ENCODE results near the gene PTK6. TPM values are rescaled to one million over a fixed set of nuclear protein-coding genes. Genes with fewer than 3 reads are reported as not detected.

Gene PTK6
- polyA plus RNA-seq, 2 of the 4 experiments (the other 2 are of a cell fraction) = 1.2 to 2.0 TPM

- Histone ChIP-seq H3K4me1 (no peaks in the 10 kb centered on the region), H3K4me2 (no peak overlapping the region), H3K4me3 (no peak overlapping the region), H3K27ac (no peak overlapping the region), H3K9me3 (no peaks in the 10 kb centered on the region)
- TF ChIP-seq CHD2 (IDR thresholded peaks at IDR 0.05; ENCODE audit: low read length, partially characterized antibody) (no peak), SREBF2 (IDR thresholded peaks at IDR 0.05) (no peak), TFCP2L1 (CRISPR knock-in tag; IDR thresholded peaks at IDR 0.05) (no peak), HOXB5 (CRISPR knock-in tag; IDR thresholded peaks at IDR 0.05) (no peak), REST (IDR thresholded peaks at IDR 0.05) (no peak), POLR2AphosphoS2 (conservative IDR thresholded peaks at IDR 0.05; ENCODE audit: low read length) (no peak), ELK1 (IDR thresholded peaks at IDR 0.05; ENCODE audit: low read depth, low read length) (no peak), CBX8 (IDR thresholded peaks at IDR 0.05) (no peak)
- TF ChIP-seq, protein P1, sequence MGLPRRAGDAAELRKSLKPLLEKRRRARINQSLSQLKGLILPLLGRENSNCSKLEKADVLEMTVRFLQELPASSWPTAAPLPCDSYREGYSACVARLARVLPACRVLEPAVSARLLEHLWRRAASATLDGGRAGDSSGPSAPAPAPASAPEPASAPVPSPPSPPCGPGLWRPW (IDR thresholded peaks at IDR 0.05) = no peak
- FAIRE-seq (no peak), ATAC-seq (no peak), DNase-seq (ENCODE audit: low read depth in 1 of 2, low spot score in 1 of 2) (no peak)
- WGBS (ENCODE audit: missing lambda C conversion rate) = 94% methylated on average over 36 of the region's 43 CpGs
- ChIA-PET POLR2A (no interaction called here), CTCF (interaction anchor here (0.9 to 7.6 kb wide), 4 partner anchors 15 to 408 kb away, joined by 3 to 49 read pairs (median 4); partner anchors contain the start of genes PTK6 and SRMS)
These were observed 28.6 kb upstream of the PTK6 start for GRCh38 chr20:63565699-63566335.

DNA sequence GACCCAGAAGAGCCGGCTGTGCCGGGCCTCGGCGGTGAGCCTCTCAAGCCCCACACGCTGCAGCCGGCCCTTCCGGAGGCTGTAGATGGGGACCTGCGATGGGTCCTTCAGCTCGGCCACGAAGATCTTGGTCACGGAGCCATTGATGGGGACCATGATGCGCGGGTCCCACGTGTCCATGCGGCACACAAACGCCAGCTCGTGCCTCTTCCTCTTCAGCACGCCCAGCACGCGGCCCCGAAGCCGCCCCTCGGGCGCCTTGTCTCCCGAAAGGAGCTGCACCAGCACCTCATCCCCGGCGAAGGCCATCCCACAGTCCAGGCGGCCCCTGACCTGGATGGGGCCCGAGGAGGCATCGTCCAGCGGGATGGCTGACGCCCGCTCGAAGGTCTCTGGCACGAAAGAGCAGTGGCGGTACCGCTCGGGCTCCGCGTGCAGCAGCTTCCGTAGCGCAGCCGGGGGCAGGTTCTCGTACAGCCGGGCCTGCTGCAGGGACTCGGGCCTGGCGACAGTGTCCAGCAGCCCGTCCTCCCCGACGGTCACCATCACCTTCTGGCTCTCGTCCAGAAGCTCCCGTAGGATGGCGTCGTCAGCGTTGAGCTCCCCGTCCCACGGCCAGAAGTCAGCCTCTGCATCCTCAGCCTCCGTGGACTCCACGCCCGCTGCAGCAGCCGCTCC is 28.0 kb upstream of the PTK6 start:
- WGBS (ENCODE audit: missing lambda C conversion rate) = 94% methylated on average over 51 of the region's 61 CpGs
- ChIA-PET POLR2A (no interaction called here), CTCF (interaction anchor here (0.9 to 7.6 kb wide), 4 partner anchors 18 to 409 kb away, joined by 3 to 49 read pairs (median 3); partner anchors contain the start of genes PTK6 and SRMS)
- TF ChIP-seq FOSL2 (IDR thresholded peaks at IDR 0.05) (no peak), FOSL2 (CRISPR knock-in tag; IDR thresholded peaks at IDR 0.05) (no peak), CBX2 (IDR thresholded peaks at IDR 0.05; ENCODE audit: borderline replicate concordance, low read depth) (no peak), BHLHE40 (IDR thresholded peaks at IDR 0.05; ENCODE audit: low read depth, low read length) (no peak), TFCP2L1 (CRISPR knock-in tag; IDR thresholded peaks at IDR 0.05) (no peak), KDM1A (IDR thresholded peaks at IDR 0.05; ENCODE audit: low read depth) (no peak)
- Histone ChIP-seq H3K4me1 (no peaks in the 10 kb centered on the region), H3K9me3 (no peaks in the 10 kb centered on the region), H3K4me3 (no peak overlapping the region), H3K4me2 (no peak overlapping the region), H3K27ac (no peak overlapping the region)
- FAIRE-seq (no peak), DNase-seq (ENCODE audit: low read depth in 1 of 2, low spot score in 1 of 2) (no peak), ATAC-seq (no peak)

GRCh38 chr20:63564036-63564810 is 27.0 kb upstream of the PTK6 start:
- ATAC-seq = no peak
- FAIRE-seq = no peak
- H3K27ac ChIP-seq = no peak overlapping the region
- H3K4me2 ChIP-seq = no peak overlapping the region
- no peaks in the 10 kb centered on the region for H3K4me1 ChIP-seq
- TF ChIP-seq RCOR1 (IDR thresholded peaks at IDR 0.05; ENCODE audit: low read depth, low read length) (no peak), CHD2 (IDR thresholded peaks at IDR 0.05; ENCODE audit: low read length, partially characterized antibody) (no peak), POLR2AphosphoS2 (conservative IDR thresholded peaks at IDR 0.05; ENCODE audit: low read length) (no peak)
- TF ChIP-seq, protein P2, sequence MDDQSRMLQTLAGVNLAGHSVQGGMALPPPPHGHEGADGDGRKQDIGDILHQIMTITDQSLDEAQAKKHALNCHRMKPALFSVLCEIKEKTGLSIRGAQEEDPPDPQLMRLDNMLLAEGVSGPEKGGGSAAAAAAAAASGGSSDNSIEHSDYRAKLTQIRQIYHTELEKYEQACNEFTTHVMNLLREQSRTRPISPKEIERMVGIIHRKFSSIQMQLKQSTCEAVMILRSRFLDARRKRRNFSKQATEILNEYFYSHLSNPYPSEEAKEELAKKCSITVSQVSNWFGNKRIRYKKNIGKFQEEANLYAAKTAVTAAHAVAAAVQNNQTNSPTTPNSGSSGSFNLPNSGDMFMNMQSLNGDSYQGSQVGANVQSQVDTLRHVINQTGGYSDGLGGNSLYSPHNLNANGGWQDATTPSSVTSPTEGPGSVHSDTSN (IDR thresholded peaks at IDR 0.05) = no peak
- H3K4me3 ChIP-seq = no peak overlapping the region
- POLR2A ChIA-PET = no interaction called here
- WGBS (ENCODE audit: missing lambda C conversion rate) = 92% methylated on average over 42 of the region's 62 CpGs
- no peak for DNase-seq (ENCODE audit: low read depth in 1 of 2, low spot score in 1 of 2)
- CTCF ChIA-PET = interaction anchor here (0.9 to 7.6 kb wide), 5 partner anchors 9 to 410 kb away, joined by 3 to 49 read pairs (median 3); partner anchors contain the start of gene PTK6
- no peaks in the 10 kb centered on the region for H3K9me3 ChIP-seq

Data from A549 (cell line).